Hematopoietic multipotent progenitor cell treated with erythropoietin and hydrocortisone succinate and interleukin-3 and kit ligand, for 15 days (in vitro differentiated cells): ENCODE data around the gene KRTAP10-12.
"Not testable (repeated sequence)": the region's sequence is repeated elsewhere in the genome, so short reads cannot be mapped to it uniquely, and the experiment has no call there.

ENCODE experiments used
- DNase-seq: peaks from one replicate; pipeline ENCODE4 v3.0.0-alpha.2; 2015; ENCODE audit warnings: low spot score

The KRTAP10-12 gene, protein sequence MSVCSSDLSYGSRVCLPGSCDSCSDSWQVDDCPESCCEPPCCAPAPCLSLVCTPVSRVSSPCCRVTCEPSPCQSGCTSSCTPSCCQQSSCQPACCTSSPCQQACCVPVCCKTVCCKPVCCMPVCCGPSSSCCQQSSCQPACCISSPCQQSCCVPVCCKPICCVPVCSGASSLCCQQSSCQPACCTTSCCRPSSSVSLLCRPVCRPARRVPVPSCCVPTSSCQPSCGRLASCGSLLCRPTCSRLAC

DNA sequence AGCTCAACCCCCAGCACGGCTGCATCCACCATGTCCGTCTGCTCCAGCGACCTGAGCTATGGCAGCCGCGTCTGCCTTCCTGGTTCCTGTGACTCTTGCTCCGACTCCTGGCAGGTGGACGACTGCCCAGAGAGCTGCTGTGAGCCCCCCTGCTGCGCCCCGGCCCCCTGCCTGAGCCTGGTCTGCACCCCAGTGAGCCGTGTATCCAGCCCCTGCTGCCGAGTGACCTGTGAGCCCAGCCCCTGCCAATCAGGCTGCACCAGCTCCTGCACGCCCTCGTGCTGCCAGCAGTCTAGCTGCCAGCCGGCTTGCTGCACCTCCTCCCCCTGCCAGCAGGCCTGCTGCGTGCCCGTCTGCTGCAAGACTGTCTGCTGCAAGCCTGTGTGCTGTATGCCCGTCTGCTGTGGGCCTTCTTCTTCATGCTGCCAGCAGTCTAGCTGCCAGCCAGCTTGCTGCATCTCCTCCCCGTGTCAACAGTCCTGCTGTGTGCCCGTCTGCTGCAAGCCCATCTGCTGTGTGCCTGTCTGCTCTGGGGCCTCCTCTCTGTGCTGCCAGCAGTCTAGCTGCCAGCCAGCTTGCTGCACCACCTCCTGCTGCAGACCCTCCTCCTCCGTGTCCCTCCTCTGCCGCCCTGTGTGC, at the start of gene KRTAP10-12:
Gene KRTAP10-12 (plus strand): TSS at position 1 of the 639 bp plus-strand sequence. CDS start 30 bp downstream, at position 31.
- DNase-seq = not testable (repeated sequence)

DNA sequence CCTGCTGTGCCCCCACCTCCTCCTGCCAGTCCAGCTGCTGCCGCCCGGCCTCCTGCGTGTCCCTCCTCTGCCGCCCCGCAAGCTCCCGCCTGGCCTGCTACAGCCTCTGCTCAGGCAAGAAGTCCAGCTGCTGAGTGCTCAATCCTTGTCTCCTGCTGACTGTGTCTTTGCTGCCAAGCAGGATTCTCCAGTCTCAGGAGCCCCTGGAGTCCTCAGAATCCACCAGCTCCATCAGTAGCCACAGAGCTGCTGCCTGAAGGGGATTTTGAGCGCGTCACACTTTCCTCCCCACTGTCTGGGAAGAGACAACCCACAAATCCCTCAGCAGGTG, 49.8 kb upstream of the KRTAP10-12 start:
- DNase-seq = no peak

DNA sequence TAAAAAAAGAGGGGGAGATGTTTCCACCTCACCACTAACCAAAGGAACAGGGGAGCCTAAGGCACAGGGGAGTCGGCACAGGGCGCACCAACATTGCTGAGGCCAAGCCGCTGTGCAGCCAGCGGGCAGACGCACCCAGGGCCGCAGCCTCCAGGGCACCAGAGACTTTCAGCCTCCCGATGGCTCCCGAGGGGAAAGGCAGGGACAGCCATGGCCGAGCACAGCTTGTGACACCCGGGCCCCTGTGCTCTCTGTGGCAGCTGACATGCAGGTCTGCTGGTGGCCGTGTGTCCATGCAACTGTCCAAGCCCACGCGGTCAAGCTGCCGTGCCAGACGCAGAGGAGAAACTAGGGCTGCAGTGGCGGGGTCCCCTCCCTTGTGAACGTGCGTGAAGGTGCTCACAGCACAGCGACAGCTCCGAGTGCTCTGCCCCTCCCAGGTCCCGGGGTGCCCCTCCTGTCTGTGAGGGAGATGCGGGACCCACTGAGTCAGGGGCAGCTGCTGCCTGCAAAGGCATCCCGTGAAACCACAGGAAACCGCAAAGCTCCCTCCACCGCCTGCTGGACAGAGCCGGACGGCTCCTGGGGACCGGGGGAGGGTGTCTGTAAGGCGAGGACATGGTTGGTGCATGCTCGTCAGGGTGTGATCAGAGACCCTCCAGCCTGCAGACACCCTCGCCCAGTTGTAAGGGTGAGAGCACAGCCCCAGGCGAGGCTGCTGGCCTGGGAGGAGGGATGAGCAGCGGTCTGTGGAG, 48.2 kb upstream of the KRTAP10-12 start:
- no peak for DNase-seq

DNA sequence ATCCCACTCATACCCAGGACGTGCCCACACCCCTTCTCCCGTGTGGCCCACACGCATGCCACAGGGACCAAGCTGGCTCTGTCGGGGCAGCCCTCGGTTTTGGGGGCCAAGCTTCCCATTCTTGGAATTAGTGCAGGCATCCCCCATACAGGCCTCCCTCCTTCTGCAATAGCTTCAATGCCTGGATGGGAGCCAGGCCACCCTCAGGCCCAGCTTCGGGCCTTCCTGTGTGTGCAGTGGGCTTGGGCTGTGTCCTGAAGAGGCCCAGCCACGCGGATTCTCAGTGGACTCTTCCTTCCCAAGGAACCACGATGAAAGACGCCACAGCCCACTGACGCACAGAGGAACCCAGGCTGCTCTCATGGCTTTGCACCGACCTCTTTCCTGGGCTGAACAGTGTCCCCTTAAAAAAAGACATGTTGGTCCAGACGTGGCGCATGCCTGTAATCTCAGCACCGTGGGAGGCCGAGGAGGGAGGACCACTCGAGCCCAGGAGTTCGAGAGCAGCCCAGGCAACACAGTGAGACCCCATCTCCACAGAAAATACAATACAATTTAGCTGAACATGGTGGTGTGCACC, 47.4 kb upstream of the KRTAP10-12 start:
- DNase-seq = no peak

DNA sequence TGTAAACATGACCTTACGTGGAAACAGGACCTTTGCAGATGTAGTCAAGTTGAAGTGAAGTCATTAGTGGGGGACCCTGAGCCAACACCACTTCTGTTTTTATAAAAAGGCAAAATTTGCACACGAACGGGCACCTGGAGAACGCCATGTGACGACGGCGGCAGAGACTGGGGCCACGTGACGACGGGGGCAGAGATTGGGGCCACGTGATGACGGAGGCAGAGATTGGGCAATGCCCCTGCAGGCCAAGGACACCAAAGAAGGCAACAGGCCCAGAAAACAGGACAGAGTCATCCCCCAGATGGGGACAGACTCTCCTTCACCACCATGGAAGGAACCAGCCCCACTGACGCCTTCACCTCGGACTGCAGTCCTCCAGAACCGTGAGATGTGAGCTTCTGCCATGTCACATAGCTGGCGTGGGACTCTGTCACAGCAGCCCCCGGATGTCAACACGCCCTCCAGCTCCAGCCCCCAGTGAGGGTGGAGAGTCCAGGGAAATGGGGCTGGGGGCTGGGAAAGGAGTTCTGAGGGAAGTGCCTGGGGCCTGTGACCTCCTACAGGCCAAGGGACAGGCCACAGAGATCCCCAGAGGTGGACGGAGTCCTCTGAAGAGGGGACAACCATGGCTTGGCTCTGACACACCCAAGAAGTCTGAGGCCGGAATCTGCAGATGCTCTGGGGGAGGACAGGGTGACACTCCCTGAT, 46.6 kb upstream of the KRTAP10-12 start:
- DNase-seq = no peak

DNA sequence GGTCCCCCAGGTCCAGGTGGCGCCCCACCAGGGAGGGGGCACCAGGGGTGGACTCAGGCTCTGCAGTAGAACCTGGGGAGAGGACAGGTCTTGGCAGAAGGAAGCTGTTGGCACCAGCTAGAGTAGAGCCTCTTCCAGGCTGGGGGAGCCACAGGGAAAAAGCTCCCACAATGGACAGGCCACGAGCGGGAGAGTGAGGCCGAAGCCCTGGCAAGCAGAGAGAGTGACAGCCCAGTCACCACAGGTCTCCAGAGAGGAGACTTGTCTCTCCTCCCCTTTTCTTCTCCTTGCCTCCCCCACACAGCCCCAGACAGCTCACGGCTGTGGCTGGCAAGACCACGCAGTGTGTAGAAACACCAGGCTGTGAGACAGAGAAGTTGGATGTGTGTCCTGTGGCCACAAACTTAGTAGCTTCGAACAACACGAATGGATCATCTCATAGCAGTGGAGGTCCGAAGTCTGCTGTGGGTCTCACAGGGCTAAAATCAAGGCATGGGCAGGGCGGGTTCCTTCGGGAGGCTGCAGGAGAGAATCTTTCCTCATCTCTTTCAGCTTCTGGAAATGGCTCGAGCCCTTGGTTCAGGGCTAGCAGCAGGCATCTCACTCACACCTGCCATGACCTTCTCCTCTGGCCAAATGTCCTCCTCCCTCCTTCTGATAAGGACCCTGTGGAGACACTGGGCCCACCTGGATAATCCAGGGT, 45.8 kb upstream of the KRTAP10-12 start:
- no peak for DNase-seq

DNA sequence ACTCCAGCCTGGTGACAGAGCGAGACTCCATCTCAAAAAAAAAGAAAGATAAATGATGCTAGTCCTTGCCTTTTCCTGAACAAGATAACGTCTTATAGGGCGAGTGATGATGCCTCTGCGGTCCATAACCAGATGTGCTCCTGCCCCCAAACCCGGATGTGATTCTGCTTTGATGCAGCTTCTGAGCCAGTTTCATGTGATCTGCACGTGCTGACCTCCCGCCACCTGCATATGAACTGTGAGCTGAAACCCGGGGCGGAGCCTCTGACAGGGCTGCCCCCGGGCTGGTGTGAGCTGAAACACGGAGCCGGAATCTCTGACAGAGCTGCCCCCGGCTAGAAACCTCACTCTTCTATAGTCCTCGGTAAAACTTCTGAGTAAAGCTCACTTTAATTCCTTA, 43.8 kb upstream of the KRTAP10-12 start:
- no peak for DNase-seq

DNA sequence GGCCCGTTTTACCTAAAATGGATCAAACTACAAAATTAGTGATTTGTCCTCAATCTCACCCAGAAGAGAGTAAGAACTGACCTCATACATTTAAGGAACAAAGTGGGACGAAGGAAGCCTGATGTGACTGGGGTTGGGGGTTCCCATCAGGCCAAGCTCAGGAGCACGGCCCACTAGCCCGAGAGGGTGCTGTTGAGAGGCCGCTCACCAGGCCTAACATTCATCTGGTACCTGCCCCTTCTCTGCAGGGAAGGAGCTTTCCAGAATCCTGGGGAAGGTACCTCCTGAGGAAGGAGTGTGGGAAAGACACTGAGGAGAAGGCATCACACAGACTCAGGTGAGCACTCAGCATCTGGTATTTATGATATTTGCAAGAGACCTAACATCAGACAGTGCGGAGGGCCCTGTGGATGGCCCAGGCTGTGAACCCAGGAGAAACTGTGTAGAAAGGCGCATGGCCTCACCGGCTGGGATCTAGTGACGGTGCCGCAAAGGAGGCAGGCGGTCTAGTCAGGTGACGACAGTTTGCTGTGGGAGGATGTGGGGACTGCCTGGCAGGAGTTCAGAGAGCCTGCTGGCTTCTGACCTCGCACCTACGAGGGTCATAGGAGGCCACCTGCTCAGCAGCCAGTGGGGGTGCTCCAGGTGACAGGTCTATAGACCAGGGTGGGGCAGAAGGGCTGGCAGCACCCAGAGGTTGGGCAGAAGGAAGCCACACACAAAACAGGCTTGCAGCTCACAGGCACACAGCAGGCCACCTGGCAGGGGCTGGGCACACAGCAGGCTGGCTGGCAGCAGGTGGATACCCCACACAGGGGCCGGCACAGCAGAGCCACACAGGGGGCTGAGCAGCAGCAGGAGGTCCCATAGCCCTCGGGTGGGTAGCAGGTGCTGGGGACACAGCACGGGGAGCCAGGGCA, 43.1 kb upstream of the KRTAP10-12 start:
- DNase-seq = no peak

DNA sequence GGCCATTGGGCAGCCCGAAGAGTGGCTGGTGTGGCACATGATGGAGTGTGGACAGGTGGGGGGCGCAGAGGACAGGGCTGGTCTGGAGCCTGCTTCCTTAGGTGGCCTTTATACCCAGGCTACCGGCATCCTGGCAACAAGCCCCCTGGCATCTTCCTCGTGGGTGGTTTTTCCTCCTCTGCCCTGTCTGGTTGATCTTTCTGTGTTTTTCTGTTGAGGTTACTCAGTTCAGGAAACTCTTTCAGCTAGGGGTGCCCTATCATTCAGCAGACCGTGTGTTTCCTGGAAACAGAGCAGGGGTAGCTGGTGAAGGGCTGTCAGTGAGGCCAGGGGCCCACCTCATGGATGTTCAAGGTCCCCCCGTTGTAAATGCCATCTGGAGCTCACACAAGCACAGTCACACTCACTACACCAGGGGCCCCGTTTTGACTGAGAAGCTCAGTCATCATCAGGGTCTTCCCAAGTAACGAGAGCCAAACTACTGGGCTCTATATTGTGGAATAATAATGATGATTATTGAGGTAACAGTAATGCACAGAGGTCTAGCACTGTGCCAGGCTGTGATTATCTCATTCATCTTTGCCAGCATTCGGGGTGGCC, 42.3 kb upstream of the KRTAP10-12 start, which contains the start of gene KRTAP12-4:
Gene KRTAP12-4 (minus strand): TSS at position 84 of the 600 bp plus-strand sequence. CDS start 45 bp downstream, at position 39.
- DNase-seq = no peak

DNA sequence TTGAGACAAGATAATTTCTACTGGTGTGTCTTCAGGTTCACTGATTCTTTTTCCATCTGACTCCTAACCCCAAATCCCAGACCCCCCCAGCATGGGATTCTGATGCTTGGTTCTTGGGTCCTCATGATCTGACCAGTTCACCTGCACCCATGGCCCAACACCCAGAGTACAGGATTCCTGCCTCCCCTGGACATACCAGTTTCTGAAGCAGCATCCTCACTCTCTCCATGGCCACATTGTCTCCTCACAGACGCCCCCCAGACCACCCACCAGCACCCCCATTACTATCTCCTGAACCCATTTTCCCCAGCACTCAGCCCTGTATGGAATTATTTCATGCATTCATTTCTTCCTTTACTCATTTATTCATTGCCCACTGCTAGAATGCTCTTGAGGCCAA, 40.1 kb upstream of the KRTAP10-12 start:
- DNase-seq = no peak

DNA sequence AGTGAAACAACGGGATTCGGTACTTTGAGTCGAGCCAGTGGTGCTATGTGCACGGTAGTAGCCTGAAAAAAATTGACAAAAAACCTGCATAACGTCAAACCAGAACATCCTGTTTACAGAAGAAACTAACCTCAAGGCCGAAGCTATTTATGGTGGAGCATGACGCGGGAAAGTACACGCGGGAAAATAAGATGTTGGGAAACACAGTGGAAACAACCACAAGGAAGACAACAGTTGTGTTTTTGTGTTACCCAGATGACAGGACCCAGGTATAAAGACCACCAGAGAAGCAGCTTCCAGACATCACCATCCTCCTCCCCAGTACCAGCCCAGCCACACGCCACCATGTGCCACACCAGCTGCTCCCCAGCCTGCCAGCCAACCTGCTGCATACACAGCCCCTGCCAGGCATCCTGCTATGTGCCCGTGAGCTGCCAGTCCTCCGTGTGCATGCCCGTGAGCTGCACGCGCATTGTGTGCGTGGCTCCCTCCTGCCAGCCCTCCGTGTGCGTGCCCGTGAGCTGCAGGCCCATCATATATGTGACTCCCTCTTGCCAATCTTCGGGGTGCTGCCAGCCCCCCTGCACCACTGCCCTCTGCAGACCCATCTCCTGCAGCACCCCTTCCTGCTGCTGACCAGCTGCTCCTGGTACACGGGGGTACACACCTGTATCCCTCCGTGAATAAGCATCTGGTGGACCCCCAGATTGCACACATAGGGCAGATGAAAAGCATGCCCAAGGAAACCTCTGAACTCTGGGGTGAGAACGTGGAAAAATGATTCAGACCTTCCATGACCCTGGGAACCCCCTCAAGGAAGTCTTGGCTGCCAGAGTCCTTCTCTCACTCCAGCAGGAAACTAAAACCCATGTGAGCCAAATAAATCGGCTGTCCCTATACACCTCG, 39.1 kb upstream of the KRTAP10-12 start, which contains the start of gene KRTAP12-3:
Gene KRTAP12-3 (plus strand): TSS at position 298 of the 906 bp plus-strand sequence. CDS start 48 bp downstream, at position 346.
- no peak for DNase-seq

DNA sequence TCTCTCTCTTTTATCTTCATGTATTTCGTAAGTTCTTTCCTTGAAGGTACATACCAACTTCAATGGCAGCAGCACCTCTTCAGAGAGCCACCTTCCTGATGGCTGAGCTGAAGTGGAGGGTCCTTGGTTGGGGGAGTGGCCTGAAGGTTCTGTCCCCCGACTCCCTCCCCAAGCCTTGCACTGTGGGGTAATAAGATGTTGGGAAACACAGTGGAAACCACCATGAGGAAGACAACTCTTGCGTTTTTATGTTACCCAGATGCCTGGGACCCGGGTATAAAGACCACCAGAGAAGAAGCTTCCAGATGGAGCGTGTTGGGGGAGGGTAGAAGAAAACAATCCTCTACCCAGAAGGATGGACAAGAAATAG, 38.4 kb upstream of the KRTAP10-12 start:
- no peak for DNase-seq

DNA sequence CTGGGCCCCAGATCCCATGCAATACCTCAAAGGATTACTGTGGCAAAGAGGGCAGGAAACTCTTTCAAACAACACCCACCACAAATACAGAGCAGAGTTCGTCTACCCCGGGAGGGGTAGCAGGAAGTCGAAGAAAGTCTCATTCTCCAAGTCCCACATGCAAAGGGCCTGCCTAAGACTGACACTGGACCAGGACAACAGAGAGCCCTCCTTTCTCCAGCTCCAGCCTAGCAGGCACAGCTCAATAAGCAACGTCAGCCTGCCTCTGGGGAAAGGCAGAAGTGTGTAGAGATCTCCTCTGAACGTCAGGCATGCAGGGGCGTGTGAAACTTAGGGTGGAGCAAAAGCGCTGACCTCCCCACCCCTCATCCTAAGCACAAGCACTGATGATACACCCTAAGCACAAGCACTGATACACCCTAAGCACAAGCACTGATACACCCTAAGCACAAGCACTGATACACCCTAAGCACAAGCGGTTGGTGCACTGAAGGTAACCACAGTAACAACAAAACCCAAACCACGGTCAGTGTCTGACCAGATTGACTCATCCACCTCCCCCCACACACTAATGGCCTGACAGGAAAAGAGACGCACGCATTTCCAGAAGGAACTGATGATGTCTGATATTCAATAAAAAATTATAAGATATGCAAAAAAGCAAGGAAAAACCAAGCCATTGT, 37.9 kb upstream of the KRTAP10-12 start:
- no peak for DNase-seq

DNA sequence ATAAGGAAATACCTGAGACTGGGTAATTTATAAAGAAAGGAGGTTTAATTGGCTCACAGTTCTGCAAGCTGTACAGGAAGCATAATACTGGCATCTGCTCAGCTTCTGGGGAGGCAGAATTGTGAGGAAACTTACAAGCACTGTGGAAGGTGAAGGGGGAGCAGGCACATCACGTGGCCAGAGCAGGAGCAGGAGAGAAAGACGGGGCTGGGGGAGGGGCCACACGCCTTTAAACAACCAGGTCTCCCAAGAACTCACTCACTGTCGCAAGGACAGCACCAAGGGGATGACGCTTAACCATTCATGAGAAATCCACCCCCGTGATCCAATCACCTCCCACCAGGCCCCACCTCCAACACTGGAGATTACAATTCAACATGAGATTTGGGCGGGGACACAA, 35.4 kb upstream of the KRTAP10-12 start:
- DNase-seq = not testable (repeated sequence)

DNA sequence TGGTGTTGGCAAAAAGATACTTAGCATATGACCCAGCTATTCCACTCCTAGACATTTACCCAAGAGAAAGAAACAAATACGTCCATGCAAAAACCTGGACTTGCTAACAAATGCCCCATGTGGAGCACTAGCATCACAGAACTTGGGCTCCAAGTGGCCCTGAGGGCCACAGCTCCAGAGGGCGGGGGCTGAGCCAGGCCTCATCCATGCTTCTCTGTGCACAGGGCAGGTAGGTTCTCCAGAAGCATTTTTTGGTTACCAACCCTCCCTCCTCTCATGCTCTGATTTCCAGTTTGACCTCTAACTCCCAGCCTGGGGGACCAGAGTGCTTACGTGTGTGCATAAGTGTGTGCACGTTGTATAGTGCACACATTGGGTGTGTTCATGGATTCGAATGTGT, 32.3 kb upstream of the KRTAP10-12 start:
- DNase-seq = no peak

DNA sequence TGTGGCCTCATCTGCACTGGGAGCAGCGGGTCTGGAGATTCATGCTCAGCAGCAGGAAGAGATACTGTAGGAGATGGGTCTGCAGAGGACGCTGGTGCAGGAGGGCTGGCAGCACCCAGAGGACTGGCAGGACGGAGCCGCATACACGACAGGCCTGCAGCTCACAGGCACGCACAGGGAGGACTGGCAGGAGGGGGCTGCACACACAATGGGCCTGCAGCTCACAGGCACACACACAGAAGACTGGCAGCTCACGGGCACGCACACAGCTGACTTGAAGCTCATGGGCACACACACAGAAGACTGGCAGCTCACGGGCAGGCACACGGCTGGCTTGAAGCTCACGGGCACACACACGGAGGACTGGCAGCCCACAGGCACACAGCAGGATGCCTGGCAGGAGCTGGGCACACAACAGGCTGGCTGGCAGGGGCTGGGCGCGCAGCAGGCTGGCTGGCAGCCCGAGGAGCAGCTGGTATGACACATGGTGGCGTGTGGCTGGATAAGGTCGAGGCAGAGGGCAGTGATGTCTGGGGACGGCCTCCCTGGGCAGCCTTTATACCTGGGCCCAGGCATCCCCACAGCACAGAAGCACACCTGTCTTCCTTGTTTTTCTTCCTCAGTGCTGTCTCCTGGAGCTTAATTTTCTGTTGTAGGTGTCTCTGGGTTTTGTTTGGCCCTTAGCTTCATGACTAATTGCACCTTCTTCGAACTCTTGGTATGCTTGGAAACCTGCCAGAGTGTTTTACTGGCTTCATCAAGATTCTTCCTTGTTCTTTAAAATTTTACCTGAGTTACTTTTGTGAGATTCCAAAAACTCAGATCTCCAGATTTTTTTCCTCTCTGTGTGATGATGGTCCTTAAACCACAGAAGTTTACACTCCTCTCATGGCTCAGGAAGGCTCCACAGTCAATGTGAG, 30.3 kb upstream of the KRTAP10-12 start, which contains the start of gene KRTAP12-2:
Gene KRTAP12-2 (minus strand): TSS at position 527 of the 920 bp plus-strand sequence. CDS start 41 bp downstream, at position 486.
- no peak for DNase-seq

DNA sequence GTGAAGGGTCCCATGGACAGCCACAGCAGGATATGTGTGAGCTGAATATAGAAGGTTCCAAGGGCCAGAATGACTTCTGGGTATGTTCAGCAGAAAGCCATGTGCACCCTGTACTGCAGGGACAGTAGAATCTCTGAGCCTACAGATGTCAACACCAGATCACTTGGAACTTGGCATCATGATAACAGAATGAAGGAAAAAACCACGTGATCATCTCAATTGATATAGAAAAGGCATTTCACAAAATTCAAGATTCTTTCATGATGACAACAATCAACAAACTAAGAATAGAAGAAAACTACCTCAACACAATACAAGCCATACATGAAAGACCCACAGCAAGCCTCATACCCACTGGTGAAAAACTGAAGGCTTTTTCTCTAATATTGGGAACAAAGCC, 29.4 kb upstream of the KRTAP10-12 start:
- DNase-seq = no peak
